ENCODE results near the gene CER1. TPM values are rescaled to one million over a fixed set of nuclear protein-coding genes. Genes with fewer than 3 reads are reported as not detected.

The CER1 gene
- total and polyA plus RNA-seq, 9 of the 15 experiments (the other 6 are each of a cell fraction or from before 2014, with no cell fraction given), result not detected

DNA sequence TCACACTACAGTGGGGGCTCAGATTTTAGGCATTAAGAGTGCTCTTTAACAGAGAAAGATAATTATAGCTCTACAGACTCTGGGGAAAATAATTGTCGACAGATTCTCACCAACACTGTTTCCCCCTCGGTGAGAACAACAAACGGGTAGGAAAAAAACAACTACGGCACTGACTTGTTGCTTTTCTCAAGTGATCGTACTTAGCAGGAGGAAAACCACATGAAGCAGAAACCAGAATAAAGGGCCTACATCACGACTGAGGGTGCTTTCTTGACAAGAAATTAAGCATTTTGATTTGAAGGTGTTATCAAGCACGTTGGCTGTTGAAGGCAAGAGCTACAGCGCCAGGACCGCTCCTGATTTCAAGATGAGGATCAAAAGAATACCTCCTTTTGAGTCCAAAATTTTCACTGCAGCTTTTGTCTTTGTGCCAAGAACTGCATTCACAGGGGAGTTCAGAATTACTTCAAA is 27.2 kb upstream of the CER1 start:
- POLR2A ChIA-PET, result no interaction called here

More for the DNA sequence above, 27.2 kb upstream of the CER1 start:
- BruUV-seq (replicated peaks), result no TSS peak
- Histone ChIP-seq H3K36me3 (ENCODE audit: control insufficient read depth, insufficient read depth, low read length) (no peaks in the 10 kb centered on the region), H3K4me2 (ENCODE audit: insufficient read depth, low read length) (no peak overlapping the region), H3K9me3 (replicated peaks; ENCODE audit: control insufficient read depth, insufficient read depth, low read depth, low read length) (no peaks in the 10 kb centered on the region), H3K4me1 (replicated peaks in 1 of 2; ENCODE audit: control insufficient read depth in 2 of 2, insufficient read depth in 2 of 2, low read length in 2 of 2) (no peaks in the 10 kb centered on the region), H3K27me3 (ENCODE audit: control insufficient read depth in 2 of 2, insufficient read depth in 2 of 2, low read length in 2 of 2) (no peaks in the 10 kb centered on the region), H3K4me3 (no peak overlapping the region), H2AFZ (ENCODE audit: low read depth, low read length) (no peak overlapping the region), H3K9ac (ENCODE audit: insufficient read depth in 1 of 2, low read depth in 2 of 2, low read length in 2 of 2) (no peak overlapping the region), H3K79me2 (ENCODE audit: control insufficient read depth, insufficient read depth, low read length) (no peaks in the 10 kb centered on the region), H3K9me1 (ENCODE audit: control insufficient read depth, insufficient read depth, low read length) (no peaks in the 10 kb centered on the region), H4K20me1 (replicated peaks; ENCODE audit: control insufficient read depth, insufficient read depth, low read length) (no peaks in the 10 kb centered on the region), H3K27ac (ENCODE audit: extremely low read depth, low read depth, low read length) (no peak overlapping the region)
- TF ChIP-seq CBFB (CRISPR knock-in tag; IDR thresholded peaks at IDR 0.05) (no peak), TAF1 (IDR thresholded peaks at IDR 0.05; ENCODE audit: control insufficient read depth, extremely low read depth, insufficient read depth, low read length, severe bottlenecking) (no peak), ERF (CRISPR knock-in tag; IDR thresholded peaks at IDR 0.05) (no peak), ZNF212 (CRISPR knock-in tag; IDR thresholded peaks at IDR 0.05) (no peak)
- TF ChIP-seq, protein P1, sequence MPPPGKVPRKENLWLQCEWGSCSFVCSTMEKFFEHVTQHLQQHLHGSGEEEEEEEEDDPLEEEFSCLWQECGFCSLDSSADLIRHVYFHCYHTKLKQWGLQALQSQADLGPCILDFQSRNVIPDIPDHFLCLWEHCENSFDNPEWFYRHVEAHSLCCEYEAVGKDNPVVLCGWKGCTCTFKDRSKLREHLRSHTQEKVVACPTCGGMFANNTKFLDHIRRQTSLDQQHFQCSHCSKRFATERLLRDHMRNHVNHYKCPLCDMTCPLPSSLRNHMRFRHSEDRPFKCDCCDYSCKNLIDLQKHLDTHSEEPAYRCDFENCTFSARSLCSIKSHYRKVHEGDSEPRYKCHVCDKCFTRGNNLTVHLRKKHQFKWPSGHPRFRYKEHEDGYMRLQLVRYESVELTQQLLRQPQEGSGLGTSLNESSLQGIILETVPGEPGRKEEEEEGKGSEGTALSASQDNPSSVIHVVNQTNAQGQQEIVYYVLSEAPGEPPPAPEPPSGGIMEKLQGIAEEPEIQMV (tag; conservative IDR thresholded peaks at IDR 0.05; ENCODE audit: low read depth), result no peak
- TF ChIP-seq, protein P2, sequence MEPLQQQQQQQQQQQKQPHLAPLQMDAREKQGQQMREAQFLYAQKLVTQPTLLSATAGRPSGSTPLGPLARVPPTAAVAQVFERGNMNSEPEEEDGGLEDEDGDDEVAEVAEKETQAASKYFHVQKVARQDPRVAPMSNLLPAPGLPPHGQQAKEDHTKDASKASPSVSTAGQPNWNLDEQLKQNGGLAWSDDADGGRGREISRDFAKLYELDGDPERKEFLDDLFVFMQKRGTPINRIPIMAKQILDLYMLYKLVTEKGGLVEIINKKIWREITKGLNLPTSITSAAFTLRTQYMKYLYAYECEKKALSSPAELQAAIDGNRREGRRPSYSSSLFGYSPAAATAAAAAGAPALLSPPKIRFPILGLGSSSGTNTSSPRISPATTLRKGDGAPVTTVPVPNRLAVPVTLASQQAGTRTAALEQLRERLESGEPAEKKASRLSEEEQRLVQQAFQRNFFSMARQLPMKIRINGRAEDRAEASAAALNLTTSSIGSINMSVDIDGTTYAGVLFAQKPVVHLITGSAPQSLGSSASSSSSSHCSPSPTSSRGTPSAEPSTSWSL (CRISPR knock-in tag; IDR thresholded peaks at IDR 0.05; ENCODE audit: borderline replicate concordance), result no peak
- in situ Hi-C loops (cut with MboI) (no loop called here), intact Hi-C loops (cut with micrococcal nuclease) (no loop called here)
- DNase-seq (ENCODE audit: extremely low read depth in 1 of 4, low spot score in 3 of 4), result no peak
- 0% methylated on average over 7 of the region's 9 CpGs for WGBS (ENCODE audit: insufficient coverage, low coverage, missing lambda C conversion rate)
- FAIRE-seq, result no peak
- CTCF ChIA-PET (ENCODE audit: low intra/inter-chr PET ratio), result no interaction called here
- no peak for ATAC-seq

All from K562 (cell line).